ENCODE measurements around the gene RASL10A.
A peak's percentile ranks its signal among the peaks of the same experiment; 100 is the strongest.

Gene RASL10A

DNA sequence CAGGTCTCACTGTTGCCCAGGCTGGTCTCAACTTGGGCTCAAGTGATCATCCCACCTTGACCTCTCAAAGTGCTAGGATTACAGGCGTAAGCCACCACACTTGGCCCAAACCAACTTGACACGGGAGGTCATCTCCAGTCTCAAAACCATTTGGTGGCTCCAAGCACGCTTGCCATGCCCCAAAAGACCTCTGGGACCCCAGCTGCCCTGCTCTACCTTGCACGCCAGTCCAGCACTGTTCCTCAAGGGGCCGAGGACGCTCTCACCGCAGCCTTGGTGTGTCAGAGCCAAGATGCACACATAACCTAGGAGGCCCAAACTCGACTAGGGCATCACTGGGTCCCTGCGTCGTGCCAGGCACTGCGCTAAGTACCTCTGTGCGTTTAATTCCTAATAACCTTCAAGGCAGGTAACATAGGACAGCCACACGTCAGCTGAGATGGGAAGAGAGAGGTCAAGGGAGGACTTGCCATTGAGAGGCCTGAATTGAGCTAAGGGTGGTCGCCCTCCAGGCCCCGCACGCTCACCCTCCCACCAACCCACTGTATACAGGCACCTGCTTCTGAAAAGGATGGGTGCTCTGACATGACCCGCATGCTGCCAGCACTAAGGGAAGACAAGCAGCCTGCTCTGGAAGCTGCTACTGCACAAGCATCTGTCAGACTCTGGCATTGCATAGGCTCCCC lies 13.6 kb downstream of the RASL10A start:
- DNase-seq, result no peak

- DNase-seq, result no peak
These were observed 14.5 kb downstream of the RASL10A start for GRCh38 chr22:29300807-29301601.

- DNase-seq, result no peak
These were observed 15.1 kb downstream of the RASL10A start for GRCh38 chr22:29300467-29300806.

- no peak for DNase-seq
These were observed 16.2 kb downstream of the RASL10A start for GRCh38 chr22:29299136-29299900.

- no peak for DNase-seq
These were observed 16.9 kb downstream of the RASL10A start for GRCh38 chr22:29298641-29299040.

DNA sequence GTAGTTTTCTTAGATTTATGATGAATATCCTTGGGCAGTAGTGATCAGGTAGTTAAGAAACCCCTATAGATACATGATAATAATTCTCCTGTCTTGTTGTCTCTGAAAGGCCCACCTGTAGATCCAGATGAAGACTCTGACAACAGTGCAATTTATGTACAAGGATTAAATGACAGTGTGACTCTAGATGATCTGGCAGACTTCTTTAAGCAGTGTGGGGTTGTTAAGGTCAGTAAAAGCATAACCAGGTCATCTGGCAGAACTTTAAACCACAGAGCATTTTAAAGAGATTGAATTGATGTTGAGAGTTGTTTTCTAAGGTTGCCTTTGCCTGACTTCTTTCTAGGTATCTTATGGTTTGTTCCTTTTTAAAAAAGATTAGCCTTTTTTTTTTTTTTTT lies 23.1 kb downstream of the RASL10A start:
- DNase-seq, result no peak

DNA sequence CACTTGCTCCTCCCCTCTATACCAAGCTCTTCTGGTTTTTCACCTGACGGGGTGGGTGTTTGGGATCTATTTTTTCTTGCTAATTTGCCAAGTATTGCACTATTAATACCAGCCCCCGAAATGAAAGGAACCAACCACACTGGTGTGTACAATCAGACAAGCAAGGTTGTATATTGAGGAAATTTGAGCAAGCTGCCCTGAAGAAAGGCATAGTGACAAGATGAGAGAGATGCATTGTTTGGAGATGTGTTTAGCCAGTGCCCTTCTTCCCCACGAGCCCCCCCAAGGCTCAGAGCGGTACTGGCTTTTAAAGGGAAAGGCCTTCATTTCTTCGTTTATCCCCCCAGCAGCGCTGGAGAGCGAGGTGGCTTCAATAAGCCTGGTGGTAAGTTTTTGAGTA lies 24.3 kb downstream of the RASL10A start:
- no peak for DNase-seq

GRCh38 chr22:29290061-29290460 lies 25.4 kb downstream of the RASL10A start:
- no peak for DNase-seq

DNA sequence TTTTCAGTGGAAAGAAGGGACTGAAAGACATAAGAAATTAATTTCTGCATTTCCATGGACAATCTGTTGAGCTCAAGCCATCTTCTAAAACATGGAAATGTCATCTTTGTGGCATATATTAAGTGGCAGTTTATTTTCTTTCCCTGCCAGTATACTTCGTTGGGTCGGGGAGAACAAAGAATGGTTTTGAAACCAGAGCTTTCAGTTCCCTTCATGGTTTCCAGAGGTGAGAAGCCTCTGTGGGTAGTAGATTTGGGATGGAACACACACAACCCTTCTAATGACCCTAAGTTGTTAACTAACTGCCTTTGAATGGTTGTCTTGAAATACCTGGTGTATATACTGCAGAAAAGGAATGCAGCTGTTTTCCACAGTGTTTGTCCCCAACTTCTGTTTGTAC lies 26.7 kb downstream of the RASL10A start:
- DNase-seq, result no peak

DNA sequence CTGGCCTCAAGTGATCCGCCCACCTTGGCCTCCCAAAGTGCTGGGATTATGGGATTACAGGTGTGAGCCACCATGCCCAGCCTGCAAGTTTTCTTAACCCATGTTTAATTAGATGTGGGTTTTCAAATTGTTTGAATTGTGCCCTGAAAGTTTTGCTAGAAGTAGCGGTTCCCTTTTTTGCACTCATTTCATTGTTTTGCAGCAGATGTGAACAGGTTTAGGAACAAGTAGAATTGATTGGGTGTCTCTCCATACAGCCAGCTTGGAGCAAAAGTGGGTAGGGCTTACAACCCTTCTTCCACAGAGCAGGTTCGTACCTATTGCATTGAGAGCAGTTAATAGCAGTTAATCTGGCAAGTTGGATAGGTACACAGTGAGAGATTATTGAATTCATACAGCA lies 31.3 kb downstream of the RASL10A start:
- no peak for DNase-seq

GRCh38 chr22:29277927-29278326 lies 37.6 kb downstream of the RASL10A start:
- DNase-seq, result no peak

DNA sequence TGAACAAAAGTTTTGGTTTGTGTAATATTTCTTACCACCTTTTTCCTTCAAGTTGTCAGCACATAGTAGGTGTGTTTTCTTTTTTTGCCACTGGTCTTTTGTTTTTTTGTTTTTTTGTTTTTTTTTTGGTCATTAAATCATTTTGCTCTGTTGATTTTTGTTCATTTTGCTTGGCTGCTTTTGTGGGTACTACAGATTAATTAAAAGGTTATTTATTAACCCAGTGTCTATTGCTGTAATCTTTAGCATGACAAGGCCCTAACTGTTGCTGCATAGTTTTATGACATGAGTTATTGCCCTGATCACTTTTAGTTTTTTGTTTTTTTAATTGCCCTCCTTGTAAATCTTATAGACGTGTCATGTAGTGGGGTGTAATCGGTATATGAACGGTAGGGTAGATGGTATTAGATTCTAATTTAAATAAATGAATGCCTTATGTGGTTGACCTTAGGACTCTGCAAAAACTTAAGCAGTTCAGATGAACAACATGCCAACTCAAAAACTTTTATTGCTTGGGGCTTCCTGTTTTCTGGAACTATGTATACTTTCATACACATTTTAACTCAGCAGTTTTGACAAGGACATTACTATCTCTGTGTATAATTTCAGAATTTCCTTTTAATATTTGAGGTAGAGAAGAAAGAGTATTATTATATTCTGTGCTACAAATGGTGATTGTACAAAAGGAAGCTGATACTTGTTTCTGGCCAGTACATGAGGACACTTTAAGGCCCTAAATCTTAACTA lies 39.5 kb downstream of the RASL10A start:
- no peak for DNase-seq

GRCh38 chr22:29275167-29275566 lies 40.3 kb downstream of the RASL10A start:
- DNase-seq, result no peak

- DNase-seq, result no peak
These were observed 42.9 kb downstream of the RASL10A start for GRCh38 chr22:29272624-29273023.

- no peak for DNase-seq
These were observed 44.8 kb downstream of the RASL10A start for GRCh38 chr22:29270475-29271271.

GRCh38 chr22:29269731-29270474 lies 45.6 kb downstream of the RASL10A start:
- DNase-seq, result no peak

- DNase-seq, result no peak
These were observed 46.3 kb downstream of the RASL10A start for GRCh38 chr22:29269230-29269604.

- peak; percentile 24 for DNase-seq
These were observed 46.8 kb downstream of the RASL10A start for GRCh38 chr22:29268511-29269229.

- DNase-seq, result peak; percentile 96
These were observed 47.5 kb downstream of the RASL10A start, which contains the start of the genes EWSR1 and RHBDD3 for GRCh38 chr22:29267858-29268510. Gene EWSR1 (plus strand): TSS chr22:29268268. CDS start chr22:29268337, 69 bp downstream. Gene RHBDD3 (minus strand): TSS chr22:29267981. CDS start chr22:29265626, 2,355 bp downstream.

- no peak for DNase-seq
These were observed 48.0 kb downstream of the RASL10A start for GRCh38 chr22:29267462-29267857.
